Measurements from ENCODE around the gene POLDIP3.
"Not testable (repeated sequence)": the region's sequence is repeated elsewhere in the genome, so short reads cannot be mapped to it uniquely, and the experiment has no call there.

Gene POLDIP3

DNA sequence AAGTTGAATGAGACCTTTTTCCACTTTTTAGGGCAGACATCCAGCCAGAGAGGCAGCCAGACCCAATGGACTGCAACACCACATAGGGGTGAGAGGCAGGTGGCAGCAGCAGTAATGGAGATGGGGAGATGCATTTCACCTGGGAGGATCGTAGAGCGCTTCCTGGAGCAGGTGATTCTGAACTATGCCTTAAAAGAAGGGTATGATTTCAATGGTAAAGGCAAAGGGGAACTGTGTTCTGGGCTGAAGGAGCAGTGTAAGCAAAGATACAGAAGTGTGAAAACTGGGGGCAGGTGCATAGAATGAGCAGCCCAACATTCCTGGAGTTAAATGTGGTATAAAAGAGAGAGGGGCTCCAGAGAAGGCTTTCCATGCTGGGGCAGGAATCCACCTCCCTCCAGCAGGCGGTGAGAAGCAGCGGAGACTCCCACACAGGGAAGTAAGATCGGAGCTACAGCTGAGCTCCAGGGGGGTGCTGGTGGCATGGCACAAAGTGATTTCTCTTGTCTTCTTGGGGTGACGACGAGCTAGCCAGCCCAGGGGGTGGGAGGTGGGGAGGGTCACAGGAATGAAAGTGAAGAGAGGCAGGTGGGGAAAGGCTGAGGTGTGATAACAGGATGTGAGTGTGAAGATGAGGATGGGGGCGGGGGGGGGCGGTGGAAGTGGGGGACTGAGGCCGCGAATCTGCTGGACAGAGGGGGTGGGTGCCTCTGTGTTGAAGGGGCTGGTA lies 65.2 kb downstream of the POLDIP3 start:
- DNase-seq: no peak

DNA sequence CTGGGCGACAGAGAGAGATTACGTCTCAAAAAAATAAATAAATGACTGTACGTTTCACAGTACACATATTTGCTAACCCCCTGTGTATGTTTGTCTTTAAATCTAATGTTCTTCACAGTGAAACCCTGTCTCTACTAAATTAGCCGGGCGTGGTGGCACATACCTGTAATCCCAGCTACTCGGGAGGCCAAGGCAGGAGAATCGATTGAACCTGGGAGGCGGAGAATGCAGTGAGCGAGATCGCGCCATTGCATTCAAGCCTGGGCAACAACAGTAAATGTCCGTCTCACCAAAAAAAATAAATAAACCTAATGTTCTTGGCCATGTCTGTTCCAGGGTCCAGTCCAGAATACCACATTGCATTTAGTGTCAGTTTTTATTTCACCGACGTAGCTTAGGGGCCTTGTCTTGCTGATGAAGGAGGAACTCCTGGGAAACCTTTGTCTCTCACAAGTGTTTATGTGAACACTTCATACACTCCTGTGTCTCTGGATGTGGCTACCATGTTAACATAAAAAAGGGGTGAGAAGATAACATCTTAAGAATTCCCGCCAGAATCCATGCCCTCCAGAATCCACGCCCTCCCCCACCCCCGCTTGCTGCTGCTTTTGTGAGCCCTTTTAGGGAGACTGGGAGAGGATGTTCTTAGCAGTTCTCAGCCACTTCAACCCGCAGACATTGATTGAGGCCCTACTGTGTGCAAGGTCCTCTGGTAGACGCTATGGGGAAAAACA lies 65.9 kb downstream of the POLDIP3 start:
- DNase-seq: no peak

DNA sequence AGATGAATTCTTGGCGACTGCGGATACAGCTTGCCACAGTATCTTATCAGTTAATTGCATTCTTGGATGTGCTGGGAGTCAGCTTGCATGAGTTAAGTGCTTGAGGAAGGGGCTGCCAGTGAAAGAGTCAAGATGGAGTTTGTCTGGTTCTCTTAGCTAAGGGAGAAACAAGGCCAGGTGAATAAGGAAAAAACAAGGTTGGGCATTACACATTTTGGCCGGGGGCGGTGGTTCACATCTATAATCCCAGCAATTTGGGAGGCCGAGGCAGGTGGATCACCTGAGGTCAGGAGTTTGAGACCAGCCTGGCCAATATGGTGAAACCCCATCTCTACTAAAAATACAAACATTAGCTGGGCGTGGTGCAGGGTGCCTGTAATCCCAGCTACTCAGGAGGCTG lies 66.6 kb downstream of the POLDIP3 start:
- DNase-seq: not testable (repeated sequence)

DNA sequence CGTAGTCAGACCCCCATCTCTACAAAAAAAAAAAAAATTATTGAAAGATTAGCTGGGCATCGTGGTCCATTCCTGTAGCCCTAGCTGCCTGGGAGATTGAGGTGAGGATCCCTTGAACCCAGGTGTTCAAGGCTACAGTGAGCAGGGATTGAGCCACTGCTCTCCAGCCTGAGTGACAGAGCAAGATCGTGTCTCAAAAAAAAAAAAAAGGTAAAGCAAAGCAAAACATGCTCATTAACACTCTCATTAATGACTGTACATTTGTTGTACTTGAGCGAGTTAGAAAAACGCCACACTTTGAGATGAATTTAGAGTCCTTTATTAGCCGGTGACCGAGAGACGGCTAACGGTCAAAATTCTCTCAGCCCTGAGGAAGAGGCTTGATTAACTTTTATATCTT lies 67.1 kb downstream of the POLDIP3 start:
- DNase-seq: no peak

DNA sequence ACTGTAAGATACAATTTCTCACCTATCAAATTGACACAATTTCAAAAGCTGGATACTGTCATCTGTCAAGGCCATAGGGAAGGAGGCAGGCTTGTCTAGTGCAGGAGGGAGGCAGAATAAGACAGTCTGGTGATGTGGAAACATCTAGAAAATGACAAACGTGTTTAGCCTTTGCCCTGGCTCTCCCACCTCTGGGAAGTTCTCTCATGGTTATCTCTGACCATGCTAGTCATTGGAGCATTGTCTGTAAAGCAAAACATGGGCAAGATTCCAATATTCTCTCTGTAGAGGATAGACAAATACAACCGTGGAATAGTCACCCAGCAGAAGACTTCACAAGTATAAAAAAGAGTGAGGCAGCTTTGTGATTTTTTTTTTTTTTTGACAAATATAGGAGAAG lies 70.0 kb downstream of the POLDIP3 start:
- DNase-seq: no peak

GRCh38 chr22:42539236-42539771 lies 75.4 kb downstream of the POLDIP3 start:
- DNase-seq: not testable (repeated sequence)

- DNase-seq: not testable (repeated sequence)
Observed at GRCh38 chr22:42537199-42537831, 77.4 kb downstream of the POLDIP3 start.

- not testable (repeated sequence) for DNase-seq
Observed at GRCh38 chr22:42536634-42537033, 78.0 kb downstream of the POLDIP3 start.

DNA sequence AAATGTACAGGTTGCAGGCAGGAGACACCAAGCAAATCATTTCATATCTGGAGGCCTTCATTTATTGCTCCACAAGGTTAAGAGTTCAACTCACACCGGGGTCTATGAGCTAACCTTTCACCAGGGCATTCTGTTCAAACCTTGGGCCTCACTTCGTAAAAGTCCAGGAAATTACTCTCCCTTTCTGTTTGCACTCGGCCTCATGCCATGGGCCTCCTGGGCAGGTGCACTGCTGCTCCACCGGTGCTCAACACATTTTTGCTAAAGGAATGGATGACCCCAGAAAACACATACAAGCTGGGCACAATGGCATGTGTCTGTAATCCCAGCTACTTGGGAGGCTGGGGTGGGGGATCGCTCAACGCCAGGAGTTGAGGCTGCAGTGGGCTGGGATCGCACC lies 78.5 kb downstream of the POLDIP3 start:
- DNase-seq: no peak

- not testable (repeated sequence) for DNase-seq
Observed at GRCh38 chr22:42535082-42535731, 79.5 kb downstream of the POLDIP3 start.
